GM20431 (cell line): ENCODE data around the gene FAM177B.
"Not testable (repeated sequence)": the region's sequence is repeated elsewhere in the genome, so short reads cannot be mapped to it uniquely, and the experiment has no call there.

Experiments used
- in situ Hi-C: fragments of 300-500 bp; cut with MseI, MboI; formaldehyde crosslinking; loops from one replicate; pipeline ENCODE4 v1.15.0; 2020; ENCODE audit warnings: low sequenced_read_pairs; ENCODE audit not compliant: unreplicated experiment

The FAM177B gene

DNA sequence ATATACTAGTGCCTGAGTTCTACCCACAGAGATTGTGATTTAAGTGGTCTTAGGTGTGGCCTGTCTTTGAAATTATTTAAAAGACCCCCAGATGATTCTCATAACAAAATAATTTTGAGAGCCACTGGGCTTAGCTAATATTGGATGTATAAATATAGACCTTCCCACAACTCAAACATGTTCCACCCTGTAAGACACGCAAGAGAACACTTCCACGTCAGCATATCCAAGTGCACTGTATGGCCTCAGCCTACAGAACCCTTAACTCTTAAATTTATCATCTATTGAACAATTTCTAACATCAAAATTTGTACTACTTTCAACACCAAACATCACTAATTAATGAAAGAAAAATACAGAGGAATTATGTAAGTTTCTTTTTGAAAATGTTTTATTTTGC, 2.5 kb downstream of the FAM177B start:
- in situ Hi-C loops: no loop called here

DNA sequence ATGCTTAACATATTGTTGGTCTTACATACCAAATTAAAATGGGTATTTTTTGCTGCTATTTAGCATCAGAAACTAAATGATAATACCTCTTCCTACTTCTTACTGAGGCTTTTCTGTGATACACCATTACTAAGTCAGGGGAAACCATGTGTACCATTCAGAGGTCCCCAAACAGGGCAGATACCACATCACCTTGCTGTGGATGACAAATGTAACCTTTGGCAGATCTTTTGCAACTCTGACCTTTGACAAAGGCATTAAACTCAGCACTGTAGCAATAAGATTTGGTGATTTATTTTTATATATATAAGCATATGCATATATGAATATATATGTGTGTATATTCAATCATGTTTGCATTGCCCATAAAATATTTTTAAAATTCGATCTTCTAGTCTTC, 2.9 kb downstream of the FAM177B start:
- in situ Hi-C loops: no loop called here

- in situ Hi-C loops: not testable (repeated sequence)
These were observed 4.8 kb downstream of the FAM177B start for GRCh38 chr1:222741630-222742457.

DNA sequence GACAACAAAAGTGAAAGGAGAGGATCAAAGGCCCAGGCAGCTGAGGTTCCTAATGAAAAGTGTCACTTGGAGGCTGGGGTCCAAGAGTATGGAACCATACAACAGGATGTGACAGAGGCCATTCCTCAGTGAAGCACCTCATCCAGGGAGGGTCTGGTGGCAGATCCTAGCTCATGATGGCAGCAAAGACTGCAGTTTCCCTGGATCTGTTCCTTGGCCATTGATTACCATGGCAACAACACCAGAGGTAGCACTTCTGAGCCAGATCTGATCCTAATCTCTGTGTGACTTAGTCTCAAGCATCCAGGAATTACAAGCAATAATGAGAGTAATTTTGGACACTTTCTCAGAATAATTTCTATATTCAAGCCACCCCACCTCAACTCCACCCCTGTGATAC, 12.9 kb downstream of the FAM177B start:
- in situ Hi-C loops: no loop called here

GRCh38 chr1:222750651-222751050, 13.6 kb downstream of the FAM177B start:
- in situ Hi-C loops: no loop called here

DNA sequence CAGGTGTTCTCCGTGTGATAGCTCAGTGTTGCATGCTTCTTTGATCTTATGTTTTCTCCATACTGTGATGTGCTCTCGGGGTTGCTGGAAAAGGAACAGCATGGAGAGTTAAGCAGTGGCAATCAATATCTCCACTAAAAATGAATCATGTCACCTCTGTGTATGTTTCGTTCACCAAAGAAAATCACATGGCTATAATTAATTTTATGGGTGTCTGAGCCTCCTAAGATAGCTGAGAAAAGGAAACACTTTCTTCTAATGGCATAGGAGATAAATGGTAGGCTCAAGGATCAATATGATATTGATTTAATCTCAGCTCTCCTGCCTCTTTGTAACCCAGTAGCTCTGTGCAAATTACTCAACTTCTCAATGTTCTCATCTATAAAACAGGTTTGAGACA, 14.3 kb downstream of the FAM177B start:
- in situ Hi-C loops: no loop called here

GRCh38 chr1:222754366-222755139, 17.6 kb downstream of the FAM177B start:
- in situ Hi-C loops: no loop called here

GRCh38 chr1:222757646-222758268, 20.8 kb downstream of the FAM177B start:
- in situ Hi-C loops: no loop called here

GRCh38 chr1:222759451-222760035, 22.5 kb downstream of the FAM177B start:
- in situ Hi-C loops: no loop called here

DNA sequence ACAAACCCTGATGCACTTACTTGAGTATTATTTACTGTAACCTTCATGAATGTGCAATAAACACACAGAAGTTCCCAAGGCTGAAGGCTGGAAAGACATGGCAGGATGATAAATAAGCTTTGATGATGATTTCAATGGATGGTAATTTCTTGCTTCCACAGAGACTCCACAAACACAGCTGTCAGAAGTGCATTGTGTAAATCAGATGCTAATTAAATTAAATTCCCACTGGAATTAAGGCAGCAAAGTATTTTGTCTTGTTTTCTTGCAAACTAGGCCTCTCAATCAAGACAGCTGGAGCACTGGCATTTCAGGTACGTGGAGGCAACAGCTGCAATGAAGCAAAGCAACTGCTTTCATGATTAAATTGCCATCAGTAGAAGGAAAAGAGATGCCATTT, 24.1 kb downstream of the FAM177B start:
- in situ Hi-C loops: no loop called here

GRCh38 chr1:222762178-222762577, 25.2 kb downstream of the FAM177B start:
- in situ Hi-C loops: not testable (repeated sequence)

GRCh38 chr1:222767152-222767571, 30.2 kb downstream of the FAM177B start:
- in situ Hi-C loops: no loop called here

DNA sequence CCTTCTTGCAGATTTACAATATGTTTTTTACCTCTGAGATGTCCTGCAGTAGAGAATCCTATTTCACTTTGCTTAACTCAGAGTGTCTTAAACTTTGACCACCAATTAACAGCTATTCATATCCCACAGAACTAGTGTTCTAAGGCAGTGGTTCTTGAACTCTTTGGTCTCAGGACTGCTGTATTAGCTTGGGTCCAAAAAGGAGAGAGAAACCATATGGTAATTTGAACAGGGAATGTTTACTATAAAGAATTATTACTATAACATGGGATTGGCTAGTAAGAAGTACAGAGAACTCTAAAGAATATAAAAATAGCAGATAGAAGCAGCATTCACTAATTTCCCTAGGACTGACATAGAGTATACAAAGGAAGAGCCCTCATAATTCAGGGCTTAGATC, 31.6 kb downstream of the FAM177B start:
- in situ Hi-C loops: no loop called here

DNA sequence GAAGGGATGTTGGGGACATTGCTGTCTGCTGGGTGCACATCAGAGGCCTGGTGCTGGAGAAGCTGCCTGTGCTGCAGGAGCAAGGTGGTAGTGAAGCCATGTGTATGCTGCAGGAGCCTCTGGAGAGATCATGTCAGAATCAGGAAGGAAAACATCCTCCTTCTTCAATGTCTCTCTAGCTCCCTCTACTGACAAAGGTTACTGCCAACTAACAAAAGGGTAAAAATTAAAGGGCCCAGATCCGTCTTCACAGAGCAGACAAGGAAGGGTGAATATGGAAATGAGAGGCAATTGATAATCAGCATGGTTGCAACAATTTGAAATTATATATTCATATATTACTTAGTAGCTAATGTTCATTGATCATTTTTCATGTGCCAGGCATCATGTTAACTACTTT, 32.2 kb downstream of the FAM177B start:
- in situ Hi-C loops: no loop called here

GRCh38 chr1:222769971-222770620, 33.1 kb downstream of the FAM177B start:
- in situ Hi-C loops: no loop called here

GRCh38 chr1:222772996-222773379, 36.0 kb downstream of the FAM177B start:
- in situ Hi-C loops: no loop called here

GRCh38 chr1:222777463-222777862, 40.5 kb downstream of the FAM177B start:
- in situ Hi-C loops: loop anchor here (25.0 kb wide), 1 partner anchor 310 kb away; no protein-coding TSS in a partner anchor

- in situ Hi-C loops: loop anchor here (25.0 kb wide), 1 partner anchor 309 kb away; no protein-coding TSS in a partner anchor
These were observed 41.0 kb downstream of the FAM177B start for GRCh38 chr1:222777977-222778376.

DNA sequence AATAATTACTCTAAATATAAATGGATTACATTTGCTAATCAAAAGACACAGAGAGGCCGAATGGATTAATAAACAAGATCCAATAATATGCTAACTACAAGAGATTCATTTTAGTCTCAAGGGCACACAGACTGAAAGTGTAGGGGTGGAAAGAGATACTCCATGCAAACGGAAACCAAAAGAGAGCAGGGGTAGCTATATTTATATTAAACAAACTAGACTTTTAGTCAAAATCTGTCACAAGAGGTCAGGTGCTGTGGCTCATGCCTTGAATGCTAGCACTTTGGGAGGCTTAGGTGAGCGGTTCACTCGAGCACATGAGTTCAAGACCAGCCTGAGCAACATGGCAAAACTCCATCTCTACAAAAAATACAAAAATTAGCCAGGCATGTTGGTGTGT, 44.2 kb downstream of the FAM177B start:
- in situ Hi-C loops: loop anchor here (25.0 kb wide), 1 partner anchor 306 kb away; no protein-coding TSS in a partner anchor

GRCh38 chr1:222783051-222783450, 46.0 kb downstream of the FAM177B start:
- in situ Hi-C loops: loop anchor here (25.0 kb wide), 1 partner anchor 304 kb away; no protein-coding TSS in a partner anchor
